Esophagus squamous epithelium (tissue), 4 donors: Measurements from ENCODE around the gene WFDC5.

Experiments
- POLR2A ChIP-seq, 4 donors: fragments of 450-650 bp; IDR thresholded peaks; one replicate each; pipeline ENCODE4 v1.6.1; 2017; ENCODE audit warnings: antibody characterized with exemption in 4 of 4, mild to moderate bottlenecking in 4 of 4, moderate library complexity in 3 of 4
- TF ChIP-seq, protein P1 (sequence below), 6 experiments: fragments of 450-650 bp in 4 of 6; fragments of 200-600 bp in 2 of 6; sonication (generic) in 2 of 6; IDR thresholded peaks; one replicate each; pipeline ENCODE4 v1.5.1; 2016 to 2019; ENCODE audit warnings: antibody characterized with exemption in 6 of 6, mild to moderate bottlenecking in 4 of 6, moderate library complexity in 4 of 6

- TF ChIP-seq, protein P1, sequence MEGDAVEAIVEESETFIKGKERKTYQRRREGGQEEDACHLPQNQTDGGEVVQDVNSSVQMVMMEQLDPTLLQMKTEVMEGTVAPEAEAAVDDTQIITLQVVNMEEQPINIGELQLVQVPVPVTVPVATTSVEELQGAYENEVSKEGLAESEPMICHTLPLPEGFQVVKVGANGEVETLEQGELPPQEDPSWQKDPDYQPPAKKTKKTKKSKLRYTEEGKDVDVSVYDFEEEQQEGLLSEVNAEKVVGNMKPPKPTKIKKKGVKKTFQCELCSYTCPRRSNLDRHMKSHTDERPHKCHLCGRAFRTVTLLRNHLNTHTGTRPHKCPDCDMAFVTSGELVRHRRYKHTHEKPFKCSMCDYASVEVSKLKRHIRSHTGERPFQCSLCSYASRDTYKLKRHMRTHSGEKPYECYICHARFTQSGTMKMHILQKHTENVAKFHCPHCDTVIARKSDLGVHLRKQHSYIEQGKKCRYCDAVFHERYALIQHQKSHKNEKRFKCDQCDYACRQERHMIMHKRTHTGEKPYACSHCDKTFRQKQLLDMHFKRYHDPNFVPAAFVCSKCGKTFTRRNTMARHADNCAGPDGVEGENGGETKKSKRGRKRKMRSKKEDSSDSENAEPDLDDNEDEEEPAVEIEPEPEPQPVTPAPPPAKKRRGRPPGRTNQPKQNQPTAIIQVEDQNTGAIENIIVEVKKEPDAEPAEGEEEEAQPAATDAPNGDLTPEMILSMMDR (IDR thresholded peaks at IDR 0.05): no peak
- TF ChIP-seq POLR2A (IDR thresholded peaks at IDR 0.05): no peak
These were observed 29.1 kb downstream of the WFDC5 start for GRCh38 chr20:45085867-45086266.
